WTC11 (cell line): Measurements from ENCODE around the gene PROM2.

Experiments
- CBFB ChIP-seq: sonication (generic); formaldehyde crosslinking; IDR thresholded peaks from 2 replicates; pipeline ENCODE4 v1.8.1; 2022; ENCODE audit warnings: mild to moderate bottlenecking, low read depth, missing genetic modification reagents
- CREB1 ChIP-seq: sonication (generic); formaldehyde crosslinking; IDR thresholded peaks from 2 replicates; pipeline ENCODE4 v1.8.0; 2023; ENCODE audit warnings: mild to moderate bottlenecking, missing genetic modification reagents
- CREM ChIP-seq: sonication (generic); formaldehyde crosslinking; IDR thresholded peaks from 2 replicates; pipeline ENCODE4 v1.8.1; 2022; ENCODE audit warnings: mild to moderate bottlenecking, missing genetic modification reagents, moderate library complexity
- ELF4 ChIP-seq: sonication (generic); formaldehyde crosslinking; IDR thresholded peaks from 2 replicates; pipeline ENCODE4 v1.8.1; 2022; ENCODE audit warnings: low read depth, mild to moderate bottlenecking, moderate library complexity, missing genetic modification reagents
- FOXP1 ChIP-seq: sonication (generic); formaldehyde crosslinking; IDR thresholded peaks from 2 replicates; pipeline ENCODE4 v1.8.0; 2022; ENCODE audit warnings: missing genetic modification reagents, mild to moderate bottlenecking, moderate library complexity, borderline replicate concordance
- NR2C2 ChIP-seq: sonication (generic); formaldehyde crosslinking; IDR thresholded peaks from 2 replicates; pipeline ENCODE4 v1.8.0; 2022; ENCODE audit warnings: mild to moderate bottlenecking, missing genetic modification reagents
- OVOL2 ChIP-seq: fragments of 250-450 bp; sonication (Bioruptor Pico); IDR thresholded peaks from 2 replicates; pipeline ENCODE4 v1.9.0; 2021; ENCODE audit warnings: mild to moderate bottlenecking, borderline replicate concordance
- SMAD4 ChIP-seq: sonication (generic); formaldehyde crosslinking; IDR thresholded peaks from 2 replicates; pipeline ENCODE4 v1.8.0; 2022; ENCODE audit warnings: mild to moderate bottlenecking, missing genetic modification reagents
- USF2 ChIP-seq: sonication (generic); formaldehyde crosslinking; IDR thresholded peaks from 2 replicates; pipeline ENCODE4 v1.8.1; 2023; ENCODE audit warnings: mild to moderate bottlenecking, missing genetic modification reagents, moderate library complexity
- ZMAT4 ChIP-seq: fragments of 250-450 bp; sonication (Bioruptor Pico); IDR thresholded peaks from 2 replicates; pipeline ENCODE4 v1.9.0; 2021; ENCODE audit warnings: mild to moderate bottlenecking
- ZNF121 ChIP-seq: sonication (generic); formaldehyde crosslinking; IDR thresholded peaks from 2 replicates; pipeline ENCODE4 v1.8.0; 2023; ENCODE audit warnings: missing genetic modification reagents
- TF ChIP-seq, protein P1 (sequence below): sonication (generic); formaldehyde crosslinking; IDR thresholded peaks from 2 replicates; pipeline ENCODE4 v1.8.0; 2023; ENCODE audit warnings: missing genetic modification reagents
- TF ChIP-seq, protein P2 (sequence below): fragments of 200-600 bp; IDR thresholded peaks from 2 replicates; pipeline ENCODE4 v1.8.0; 2022; ENCODE audit warnings: antibody characterized with exemption
- TF ChIP-seq, protein P3 (sequence below): sonication (generic); formaldehyde crosslinking; IDR thresholded peaks from 2 replicates; pipeline ENCODE4 v1.8.0; 2022; ENCODE audit warnings: mild to moderate bottlenecking, missing genetic modification reagents

DNA sequence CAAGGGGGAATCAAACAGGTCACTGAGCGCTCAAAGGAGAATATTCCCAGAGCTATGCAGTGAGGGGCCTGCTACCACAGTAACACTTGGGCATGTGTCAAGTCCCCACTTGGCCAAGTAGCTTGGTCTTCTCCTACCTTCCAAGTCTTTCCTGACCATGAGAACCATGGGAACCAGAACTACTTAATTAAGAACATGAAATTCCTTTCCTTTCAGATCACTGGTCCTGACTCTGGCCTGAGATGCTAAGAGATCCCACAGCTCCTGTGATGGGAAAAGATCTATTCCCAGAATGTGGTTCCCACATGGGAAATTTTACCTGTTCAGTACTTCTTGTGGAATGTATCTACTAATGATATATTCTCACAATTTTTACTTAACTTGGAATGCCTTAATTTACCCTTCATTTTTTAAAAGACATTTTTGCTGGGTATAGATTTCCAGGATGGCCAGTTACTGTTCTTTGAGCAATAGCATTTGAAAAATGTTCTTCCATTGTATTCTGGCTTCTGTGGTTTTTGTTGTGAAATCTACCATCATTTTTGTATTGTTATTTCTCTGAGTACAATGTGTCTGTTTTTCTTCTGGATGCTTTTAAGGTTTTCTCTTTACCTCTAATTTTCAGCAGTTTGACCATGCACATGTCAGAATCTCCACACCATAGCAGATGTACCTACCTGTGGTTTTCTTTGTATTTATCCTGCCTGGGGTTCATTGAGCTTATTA is 60.8 kb downstream of the PROM2 start:
- TF ChIP-seq SMAD4 (CRISPR knock-in tag) (no peak), CBFB (CRISPR knock-in tag) (no peak), CREB1 (CRISPR knock-in tag) (no peak), CREM (no peak), ZNF121 (CRISPR knock-in tag) (no peak), ZMAT4 (CRISPR knock-in tag) (no peak), NR2C2 (CRISPR knock-in tag) (no peak), USF2 (CRISPR knock-in tag) (no peak), OVOL2 (CRISPR knock-in tag) (no peak), ELF4 (no peak), FOXP1 (CRISPR knock-in tag) (no peak)
- TF ChIP-seq, protein P1, sequence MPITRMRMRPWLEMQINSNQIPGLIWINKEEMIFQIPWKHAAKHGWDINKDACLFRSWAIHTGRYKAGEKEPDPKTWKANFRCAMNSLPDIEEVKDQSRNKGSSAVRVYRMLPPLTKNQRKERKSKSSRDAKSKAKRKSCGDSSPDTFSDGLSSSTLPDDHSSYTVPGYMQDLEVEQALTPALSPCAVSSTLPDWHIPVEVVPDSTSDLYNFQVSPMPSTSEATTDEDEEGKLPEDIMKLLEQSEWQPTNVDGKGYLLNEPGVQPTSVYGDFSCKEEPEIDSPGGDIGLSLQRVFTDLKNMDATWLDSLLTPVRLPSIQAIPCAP (CRISPR knock-in tag), result no peak
- TF ChIP-seq, protein P2, sequence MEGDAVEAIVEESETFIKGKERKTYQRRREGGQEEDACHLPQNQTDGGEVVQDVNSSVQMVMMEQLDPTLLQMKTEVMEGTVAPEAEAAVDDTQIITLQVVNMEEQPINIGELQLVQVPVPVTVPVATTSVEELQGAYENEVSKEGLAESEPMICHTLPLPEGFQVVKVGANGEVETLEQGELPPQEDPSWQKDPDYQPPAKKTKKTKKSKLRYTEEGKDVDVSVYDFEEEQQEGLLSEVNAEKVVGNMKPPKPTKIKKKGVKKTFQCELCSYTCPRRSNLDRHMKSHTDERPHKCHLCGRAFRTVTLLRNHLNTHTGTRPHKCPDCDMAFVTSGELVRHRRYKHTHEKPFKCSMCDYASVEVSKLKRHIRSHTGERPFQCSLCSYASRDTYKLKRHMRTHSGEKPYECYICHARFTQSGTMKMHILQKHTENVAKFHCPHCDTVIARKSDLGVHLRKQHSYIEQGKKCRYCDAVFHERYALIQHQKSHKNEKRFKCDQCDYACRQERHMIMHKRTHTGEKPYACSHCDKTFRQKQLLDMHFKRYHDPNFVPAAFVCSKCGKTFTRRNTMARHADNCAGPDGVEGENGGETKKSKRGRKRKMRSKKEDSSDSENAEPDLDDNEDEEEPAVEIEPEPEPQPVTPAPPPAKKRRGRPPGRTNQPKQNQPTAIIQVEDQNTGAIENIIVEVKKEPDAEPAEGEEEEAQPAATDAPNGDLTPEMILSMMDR, result no peak
- TF ChIP-seq, protein P3, sequence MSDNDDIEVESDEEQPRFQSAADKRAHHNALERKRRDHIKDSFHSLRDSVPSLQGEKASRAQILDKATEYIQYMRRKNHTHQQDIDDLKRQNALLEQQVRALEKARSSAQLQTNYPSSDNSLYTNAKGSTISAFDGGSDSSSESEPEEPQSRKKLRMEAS (CRISPR knock-in tag), result no peak
